ENCODE measurements around the gene PCED1A.

GRCh38 chr20:2840138-2840966 lies at the start of gene PCED1A, which contains the start of gene VPS16:
- TF ChIP-seq EZH2phosphoT487 (IDR thresholded peaks at IDR 0.05; ENCODE audit: low read length) (no peak), CTCF (IDR thresholded peaks at IDR 0.05; ENCODE audit: low read length) (no peak)

Measured in MM.1S (cell line).